Measurements from ENCODE around the gene PRSS35.

DNA sequence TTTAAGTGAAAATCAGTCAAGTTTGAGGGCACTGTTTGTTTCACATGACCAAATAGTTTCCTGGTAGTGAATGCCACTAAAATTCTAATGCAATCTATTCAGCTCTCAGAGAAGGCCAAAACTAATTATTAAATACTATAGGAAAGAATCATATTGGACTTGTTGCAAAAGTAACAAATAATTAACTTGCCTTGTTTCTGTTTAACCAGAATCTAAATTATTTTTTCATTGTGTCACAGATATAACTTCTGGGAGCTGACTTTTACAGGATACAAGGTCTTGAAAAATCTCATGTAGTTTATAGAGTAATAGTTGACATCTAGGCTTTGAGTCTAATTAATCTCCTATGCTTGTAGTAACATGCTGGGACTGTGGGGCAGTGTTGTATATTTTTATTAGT is 44.5 kb downstream of the PRSS35 start:
- TF ChIP-seq CTCF (conservative IDR thresholded peaks at IDR 0.05; ENCODE audit: low read depth in 2 of 2): no peak
- no peak for TF ChIP-seq POLR2AphosphoS5 (IDR thresholded peaks at IDR 0.05; ENCODE audit: low read depth)
- TF ChIP-seq EZH2 (IDR thresholded peaks at IDR 0.05; ENCODE audit: low read depth, unreplicated experiment): no peak

Measured in GM23338 (cell line).